Erythroblast (primary cell): ENCODE measurements around the gene TNIP1.

Source experiments
- GATA1 ChIP-seq: IDR thresholded peaks from 2 replicates; pipeline ENCODE4 v1.6.1; 2011; ENCODE audit warnings: low read depth, mild to moderate bottlenecking, control low read depth, low read length, moderate library complexity
- POLR2A ChIP-seq: IDR thresholded peaks from 2 replicates; pipeline ENCODE4 v1.6.1; 2011; ENCODE audit warnings: mild to moderate bottlenecking, low read length

DNA sequence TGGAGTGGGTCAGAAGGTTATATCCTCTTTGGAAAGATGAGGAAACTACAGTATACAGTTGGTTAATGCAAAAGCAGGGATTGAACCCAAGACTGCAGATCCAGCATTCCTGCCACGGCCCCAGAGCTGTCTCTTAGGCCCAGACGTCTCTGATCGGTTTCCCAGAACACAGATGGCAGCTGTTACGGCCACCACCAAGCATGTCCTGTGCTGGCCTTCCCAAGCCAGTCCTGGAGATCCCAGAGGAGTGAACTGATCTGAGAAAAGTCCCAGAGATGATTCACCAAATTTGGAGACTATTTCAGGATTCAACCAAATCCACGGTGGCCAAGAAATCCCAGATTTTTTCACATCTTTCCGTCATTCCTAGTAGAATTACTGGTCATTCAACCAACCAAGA lies 20.1 kb downstream of the TNIP1 start:
- TF ChIP-seq POLR2A (no peak), GATA1 (no peak)
